Metanephros (tissue), 1 donor: ENCODE measurements around the gene SLC66A2. TPM values are rescaled to one million over a fixed set of nuclear protein-coding genes. Genes with fewer than 3 reads are reported as not detected.

Source experiments
- total RNA-seq: library from RNA; depleted of rRNA; stranded (reverse); fragments of >200 nt; gene quantifications from one replicate; pipeline ENCODE4 v1.2.3, GENCODE V29; 2014

SLC66A2 gene
- total RNA-seq, result 34.2 TPM

DNA sequence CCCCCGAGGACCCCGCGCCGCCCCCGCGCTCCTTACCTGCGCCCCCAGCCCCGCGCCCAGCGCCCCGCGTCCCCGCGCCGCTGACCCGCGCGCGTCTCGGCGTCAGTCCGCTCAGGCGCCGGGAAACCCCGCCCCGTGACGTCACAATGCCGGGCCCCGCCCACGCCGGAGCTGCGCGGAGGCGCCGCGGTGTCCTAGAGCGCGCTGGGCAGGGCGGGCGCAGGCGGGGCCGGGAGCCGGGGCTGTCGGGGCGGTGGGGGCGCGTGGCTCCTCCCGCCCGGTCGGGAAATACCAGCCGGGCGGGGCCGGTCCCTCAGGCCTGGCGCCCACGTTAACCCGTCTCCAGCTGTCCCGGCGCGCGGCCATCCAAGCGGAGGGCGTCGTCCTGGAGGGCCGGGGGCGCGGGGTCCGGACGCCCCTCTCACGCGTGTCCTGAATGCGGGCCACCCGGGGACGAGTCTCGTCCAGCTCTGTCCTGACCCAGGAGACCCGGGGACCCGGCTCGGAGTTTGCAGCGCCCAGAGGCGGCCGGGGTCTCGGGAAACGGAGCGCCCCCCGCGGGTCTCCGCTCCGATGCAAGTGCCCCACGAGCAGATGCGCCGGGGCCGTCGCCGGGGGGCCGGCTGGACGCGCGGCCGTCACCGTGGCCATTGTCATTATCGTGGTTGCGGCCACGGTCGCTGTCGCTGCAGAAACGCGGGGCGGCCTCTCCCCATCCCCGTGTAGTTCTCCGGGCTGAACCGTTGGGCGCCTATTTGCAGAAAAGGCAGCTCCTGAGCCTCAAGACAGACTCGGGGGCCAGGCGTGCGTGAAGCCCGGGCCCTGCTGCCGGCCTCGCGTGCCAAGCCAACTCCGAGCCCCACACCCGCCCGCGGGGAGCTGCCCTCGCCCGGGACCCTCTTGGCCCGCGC, at the start of gene SLC66A2:
TSS of gene SLC66A2 (minus strand) at position 109 of the 911 bp plus-strand sequence. CDS start 727 bp downstream, outside the sequence.

DNA sequence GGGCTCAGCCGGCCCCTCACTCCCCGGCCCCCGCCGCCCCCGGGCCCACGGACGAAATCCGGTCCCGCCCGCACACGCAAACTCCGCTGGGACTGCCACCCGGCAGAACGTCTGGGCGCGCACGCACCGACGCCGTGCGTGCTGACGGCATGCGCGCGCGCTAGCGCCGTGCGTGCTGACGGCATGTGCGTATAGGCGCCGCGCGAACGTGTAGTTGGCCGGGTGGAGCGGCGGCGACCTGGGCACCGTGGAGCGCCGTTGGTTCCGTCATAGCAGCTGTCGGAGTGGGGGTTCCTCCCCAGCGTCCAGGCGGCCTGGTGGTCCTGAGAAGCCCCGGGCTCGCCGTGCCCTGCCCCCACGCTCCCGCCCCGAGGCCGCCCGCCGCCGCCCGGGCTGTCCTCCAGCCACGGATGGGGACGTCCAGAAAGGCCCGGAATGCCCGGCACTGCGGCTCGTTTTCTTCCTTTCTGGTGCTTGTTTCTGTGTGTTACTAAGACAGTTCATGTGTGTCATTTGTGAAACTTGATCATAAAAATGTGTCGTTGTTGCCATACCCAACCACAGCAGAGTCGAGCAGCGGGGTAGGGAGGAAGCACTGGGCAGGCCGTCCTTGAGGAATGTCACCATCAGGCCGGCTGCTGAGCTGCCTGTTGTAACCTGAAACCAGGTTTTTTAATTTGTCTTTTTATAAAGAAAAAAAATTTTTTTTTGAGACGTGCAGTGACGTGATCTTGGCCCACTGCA, 37.2 kb upstream of the SLC66A2 start, which contains the start of gene TXNL4A:
TSS of gene TXNL4A (minus strand) at position 113 of the 744 bp plus-strand sequence. CDS start 171 bp downstream, outside the sequence.

DNA sequence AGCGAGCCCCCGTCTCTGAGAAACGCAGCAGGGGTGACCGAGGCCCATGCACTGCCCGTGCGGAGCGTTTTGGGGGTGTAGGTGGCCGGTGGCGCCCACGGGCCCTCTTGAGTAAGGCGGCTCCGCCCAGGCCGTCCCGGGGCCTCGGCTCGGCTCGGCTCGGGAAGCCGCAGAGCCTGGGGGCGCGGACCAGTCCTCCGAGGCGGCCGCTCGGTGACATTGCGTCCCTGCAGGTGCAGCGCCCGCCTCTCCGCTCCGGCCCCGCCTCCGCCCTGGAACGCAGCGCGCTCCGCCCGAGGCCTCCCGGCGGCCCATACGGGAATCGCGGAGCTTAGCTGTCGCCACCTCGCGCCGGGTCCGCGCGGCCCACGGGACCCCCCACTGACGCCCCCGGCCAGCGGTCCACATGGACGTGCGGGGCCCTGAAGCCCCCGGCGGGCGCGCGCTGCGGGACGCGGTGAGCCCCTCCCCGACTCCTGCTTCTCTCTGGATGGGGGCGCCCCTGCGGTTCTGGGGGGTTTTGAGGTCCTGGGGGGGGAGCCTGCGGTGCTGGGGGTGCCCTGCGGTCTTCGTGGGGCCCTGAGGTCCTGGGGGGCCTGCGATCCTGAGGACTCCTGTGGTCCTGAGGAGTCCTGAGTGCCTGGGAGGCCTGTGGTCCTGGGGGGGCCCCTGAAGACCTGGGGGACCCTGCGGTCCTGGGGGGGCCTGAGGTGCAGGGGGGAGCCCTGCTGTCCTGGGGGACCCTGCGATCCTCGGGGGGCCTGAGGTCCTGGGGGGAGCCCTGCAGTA, 13.1 kb upstream of the SLC66A2 start, which contains the start of gene HSBP1L1:
TSS of gene HSBP1L1 (plus strand) at position 314 of the 789 bp plus-strand sequence. CDS start at position 407, 93 bp downstream.

Other genes with a start within 250 kb of the SLC66A2 start
- gene KCNG2, start 153.7 kb downstream of the SLC66A2 start, total RNA-seq, result 1.4 TPM
- 13.0 TPM for gene HSBP1L1, start 13.0 kb upstream of the SLC66A2 start, total RNA-seq
- 38.7 TPM for gene TXNL4A, start 36.9 kb upstream of the SLC66A2 start, total RNA-seq
- 44.6 TPM for gene RBFA, start 82.8 kb upstream of the SLC66A2 start, total RNA-seq
- gene ADNP2, start 157.6 kb upstream of the SLC66A2 start, total RNA-seq, result 21.0 TPM